NCI-H187 treated with DMSO at 0.1 percent for 48 hours (cell line): ENCODE data around the gene VPS37D.
A peak's percentile ranks its signal among the peaks of the same experiment; 100 is the strongest.
"Not testable (repeated sequence)": the region's sequence is repeated elsewhere in the genome, so short reads cannot be mapped to it uniquely, and the experiment has no call there.

Experiments used
- DNase-seq: peaks from one replicate; lab custom pipeline; 2025; lab: John Stamatoyannopoulos, UW

Gene VPS37D

DNA sequence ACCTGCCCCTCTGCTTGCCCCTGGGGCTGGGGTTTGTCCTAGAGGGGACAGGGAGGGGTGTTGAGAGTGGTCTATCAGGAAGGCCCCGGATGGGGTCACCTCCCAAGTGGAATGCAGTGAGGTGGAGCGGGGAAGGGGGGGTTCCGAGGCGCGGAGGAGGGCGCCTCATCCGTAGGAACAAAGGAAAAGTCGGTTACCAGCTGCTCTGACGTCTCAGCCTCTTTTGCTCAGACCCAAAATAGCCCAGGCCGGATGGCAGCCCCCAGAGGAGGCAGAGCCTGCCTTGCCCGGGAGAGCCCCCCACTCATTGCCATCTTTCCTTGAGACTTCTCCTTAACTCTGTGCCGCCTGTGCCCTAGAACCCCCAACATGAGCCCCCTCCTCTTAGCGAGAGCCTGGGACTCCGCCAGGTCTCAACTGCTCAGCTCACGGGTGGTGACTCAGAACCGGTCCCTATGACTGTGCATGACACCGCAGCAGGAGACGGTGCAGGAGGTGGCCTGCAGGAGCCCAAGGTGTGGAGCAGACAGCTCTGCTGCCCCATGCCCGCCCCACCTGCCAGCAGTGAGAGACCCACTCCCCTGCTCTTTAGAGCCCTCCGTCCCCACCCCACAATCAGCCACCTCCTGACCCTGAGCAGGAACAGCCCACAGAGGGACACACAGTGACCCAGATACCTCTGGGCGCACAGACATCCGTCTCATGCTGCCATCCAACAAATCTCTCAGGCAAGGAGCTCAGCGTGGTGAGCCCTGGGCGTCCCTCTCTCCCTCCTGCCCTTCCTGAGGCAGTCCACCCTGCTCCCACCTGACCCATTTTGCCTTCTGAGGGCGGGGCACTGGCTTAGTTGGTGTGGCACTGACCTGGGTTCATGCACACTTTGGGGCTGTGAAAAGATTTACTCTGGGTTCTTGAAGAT, 38.8 kb downstream of the VPS37D start:
- no peak for DNase-seq

DNA sequence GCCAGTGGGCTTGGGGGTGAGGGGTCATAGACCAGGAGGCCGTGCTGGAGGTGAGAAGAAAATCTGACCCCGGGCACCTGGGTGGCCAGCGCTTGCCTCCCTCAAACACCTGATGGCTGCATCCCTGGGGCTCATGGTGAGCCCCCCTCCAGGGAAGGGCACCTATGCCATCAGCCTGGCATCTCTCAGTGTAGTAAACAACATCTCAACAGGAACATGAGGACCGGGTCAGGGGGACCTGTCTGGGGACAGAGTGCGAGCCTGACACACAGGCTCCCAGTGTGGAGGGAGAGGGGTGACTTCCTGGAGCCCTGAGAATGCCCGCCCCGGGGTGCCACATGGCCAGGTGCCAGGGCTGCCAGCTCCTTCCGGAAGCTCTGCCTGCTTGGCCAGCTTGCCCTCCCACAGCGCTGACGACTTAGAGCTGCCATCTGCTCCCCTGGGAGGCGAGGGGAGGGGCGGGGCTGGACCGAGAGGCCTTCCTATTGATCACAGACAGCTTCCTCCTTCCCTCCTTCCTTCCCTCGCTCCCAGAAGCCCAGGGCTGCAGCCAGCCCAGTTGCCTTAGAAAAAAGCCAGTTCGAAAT, 39.5 kb downstream of the VPS37D start:
- DNase-seq, result no peak

DNA sequence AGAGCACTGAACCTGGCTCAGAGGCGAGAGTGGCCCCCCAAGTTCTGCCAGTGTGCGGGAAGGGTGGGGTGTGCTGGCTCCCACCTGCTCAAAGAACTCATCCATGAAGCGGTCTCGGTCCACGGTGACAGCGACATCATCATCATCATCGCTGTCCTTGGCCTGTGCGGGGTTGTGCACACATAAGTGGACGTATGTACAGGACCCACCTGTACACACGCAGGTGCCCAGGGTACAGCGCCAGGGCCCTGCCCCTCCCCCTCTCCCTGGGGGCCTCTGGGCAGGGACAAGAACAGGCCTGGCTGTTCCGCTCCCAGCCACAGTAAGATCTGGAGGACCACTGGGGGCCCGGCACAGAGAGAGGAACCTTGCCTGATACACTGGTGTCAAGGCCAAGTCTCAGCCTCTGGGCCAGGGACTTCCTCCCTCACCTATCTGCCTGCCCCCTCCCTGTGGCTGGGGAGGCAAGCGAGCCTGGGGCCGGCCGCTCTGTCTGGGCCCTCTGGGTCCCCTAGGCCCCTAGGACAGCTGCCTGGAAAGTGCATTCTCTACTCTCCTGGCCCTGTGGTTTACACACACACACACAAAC, 41.4 kb downstream of the VPS37D start:
- no peak for DNase-seq

DNA sequence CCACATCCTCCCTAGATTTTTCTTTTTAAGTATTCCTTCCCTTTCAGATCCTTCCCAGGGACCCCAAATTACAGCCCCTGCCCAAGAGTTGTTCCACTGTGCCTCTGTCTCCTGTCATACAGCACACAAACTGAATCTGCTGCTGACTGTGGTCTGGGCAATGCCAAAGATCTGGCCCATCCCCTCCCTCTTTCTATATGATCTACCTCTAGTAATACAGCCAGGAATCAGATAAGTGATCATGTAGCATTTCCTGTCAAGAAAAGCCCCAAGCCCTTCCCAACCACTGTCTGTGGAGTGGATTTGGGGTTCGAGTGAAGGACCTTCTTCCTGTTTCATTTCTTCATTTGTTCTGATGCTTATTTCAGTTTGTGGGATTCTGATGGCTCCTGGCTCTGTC, 45.1 kb downstream of the VPS37D start:
- DNase-seq, result no peak

- not testable (repeated sequence) for DNase-seq
Observed at GRCh38 chr7:73713319-73713718, 45.7 kb downstream of the VPS37D start.

DNA sequence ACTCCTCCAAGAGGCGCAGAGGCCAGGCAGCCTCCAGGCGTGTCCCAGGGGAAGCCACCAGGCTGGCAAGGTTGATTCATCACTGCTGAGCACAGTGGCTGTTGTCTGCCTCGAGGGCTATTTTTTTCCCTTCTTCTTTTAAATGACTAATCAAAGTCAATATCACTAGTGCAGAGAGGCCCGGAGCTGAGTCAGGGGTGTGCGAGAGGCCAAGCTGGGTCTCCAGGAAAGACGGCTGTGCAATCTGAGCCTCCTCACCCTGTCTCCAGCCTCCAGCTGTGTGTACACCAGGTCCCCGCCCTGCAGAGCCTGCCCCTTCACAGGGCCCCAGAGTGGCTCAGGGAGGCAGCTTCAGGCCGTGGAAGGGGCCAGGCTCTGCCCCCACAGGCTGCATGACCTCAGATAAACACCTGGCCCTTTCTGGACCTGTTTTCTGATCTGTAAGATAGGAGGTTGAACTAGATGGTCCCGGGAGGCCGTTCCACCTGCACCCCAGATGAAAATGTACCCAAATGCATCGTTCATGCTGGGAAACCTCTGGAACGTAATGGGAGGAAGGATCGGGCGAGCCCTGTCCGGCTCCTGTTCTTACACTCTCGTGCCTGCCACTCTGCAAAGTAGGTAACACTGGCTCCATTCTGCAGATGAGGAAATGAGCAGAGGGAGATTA, 48.2 kb downstream of the VPS37D start:
- peak; percentile 49 for DNase-seq

- DNase-seq, result no peak
Observed at GRCh38 chr7:73716318-73716890, 48.8 kb downstream of the VPS37D start.

DNA sequence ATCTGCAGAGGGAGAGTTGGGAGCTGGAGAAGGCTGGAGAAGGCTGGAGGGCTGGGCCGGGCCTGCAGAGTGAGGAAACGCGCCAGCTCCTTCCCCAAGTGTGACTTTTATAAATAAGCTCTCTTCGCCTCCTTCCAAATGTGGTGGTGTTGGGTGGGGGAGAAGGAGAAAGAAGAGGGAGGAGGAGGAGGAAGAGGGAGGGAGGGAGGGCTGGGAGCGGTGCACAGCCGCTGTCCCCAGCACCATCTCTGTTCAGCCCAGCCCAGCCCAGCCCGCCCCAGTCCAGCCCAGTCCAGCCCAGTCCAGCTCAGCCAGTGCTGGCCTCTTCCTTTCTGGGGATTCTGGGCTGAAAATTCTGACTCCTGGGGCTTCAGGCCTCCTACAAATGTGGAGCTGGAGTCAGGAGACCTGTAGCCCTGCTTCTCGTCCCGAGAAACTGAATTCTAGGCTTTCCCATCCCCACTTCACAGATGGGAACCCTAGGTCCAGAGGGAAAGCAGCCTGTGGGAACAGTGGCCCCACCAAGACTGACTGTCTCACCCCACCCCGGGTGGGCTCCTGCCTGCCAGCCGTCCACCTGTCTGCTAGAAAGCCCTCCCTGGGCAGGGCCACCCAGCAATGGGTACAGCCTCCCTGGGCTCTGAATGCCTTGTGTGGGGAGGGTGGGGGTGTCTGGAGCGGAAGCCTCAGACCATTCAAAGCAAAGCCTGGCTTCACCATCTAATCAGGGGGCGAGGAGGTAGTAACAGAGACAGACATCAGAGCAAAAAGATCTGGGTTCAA, 49.6 kb downstream of the VPS37D start:
- DNase-seq, result no peak

GRCh38 chr7:73717991-73718405, 50.4 kb downstream of the VPS37D start:
- no peak for DNase-seq

DNA sequence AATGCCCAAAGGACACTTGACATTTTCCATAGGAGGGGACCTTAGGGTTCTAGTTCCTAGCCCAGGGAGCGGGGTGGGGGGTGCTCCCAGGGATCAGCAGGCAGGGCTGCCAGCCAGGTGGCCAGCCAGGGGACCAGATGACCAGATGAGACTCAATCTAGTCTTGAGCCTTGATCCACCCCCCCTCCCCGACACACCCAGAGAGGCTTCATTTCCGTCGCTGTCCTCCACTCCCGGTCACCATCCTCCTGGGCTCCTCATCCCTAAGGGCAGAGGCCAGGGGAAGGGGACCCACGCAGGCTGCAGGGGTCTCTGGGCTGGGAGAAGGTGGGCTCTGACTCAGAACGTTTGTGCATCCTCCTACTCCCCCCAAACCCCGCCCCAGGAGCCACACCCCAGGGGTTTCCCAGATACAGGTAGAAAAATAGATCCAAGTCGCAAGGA, 50.8 kb downstream of the VPS37D start:
- no peak for DNase-seq

DNA sequence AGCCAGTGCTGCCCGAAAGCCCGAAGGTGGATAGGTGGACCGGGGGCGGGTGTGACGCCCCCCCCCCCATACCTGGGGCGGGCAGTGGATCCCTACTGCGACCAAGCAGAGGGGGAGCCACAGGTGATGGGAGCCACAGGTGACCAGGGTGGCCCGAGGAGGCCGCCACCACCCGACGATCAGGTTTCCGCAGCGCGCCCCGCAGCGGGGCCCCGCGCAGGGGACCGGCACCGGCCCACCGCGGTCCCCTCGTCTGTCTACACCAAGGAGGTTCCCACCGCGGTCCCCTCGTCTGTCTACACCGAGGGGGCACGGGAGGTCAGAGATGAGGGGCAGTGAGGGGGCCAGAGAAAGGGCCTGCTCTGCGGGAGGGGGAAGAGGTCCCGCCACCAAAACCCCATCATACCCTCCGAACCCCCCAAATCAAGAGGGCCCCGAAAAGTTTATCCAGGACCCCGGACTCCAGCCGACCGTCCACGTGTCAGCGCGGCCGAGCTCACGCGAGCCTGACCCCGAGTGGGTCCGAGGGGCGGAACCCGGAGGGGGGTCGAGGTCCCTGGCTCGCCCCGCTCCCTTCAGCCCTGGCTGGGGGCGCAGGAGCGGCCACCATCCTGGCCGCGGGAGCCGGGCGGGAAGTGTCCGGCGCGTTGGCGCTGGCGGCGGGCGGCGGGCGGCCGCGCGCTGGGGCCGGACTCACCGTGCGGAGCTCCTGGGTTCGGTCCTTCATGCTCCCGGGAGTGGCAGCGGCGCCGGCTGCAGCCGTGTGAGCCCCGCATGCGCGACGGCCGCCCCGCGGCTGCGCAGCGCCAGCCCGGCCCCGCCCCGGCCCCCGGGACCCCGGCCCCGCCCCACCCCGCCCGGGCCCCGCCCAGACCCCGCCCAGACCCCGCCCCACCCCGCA, 51.5 kb downstream of the VPS37D start, which contains the start of gene STX1A:
STX1A (minus strand) TSS at position 765 of the 901 bp plus-strand sequence; CDS start at position 727, 38 bp downstream.
- DNase-seq, result no peak

- DNase-seq, result no peak
Observed at GRCh38 chr7:73719806-73720169, 52.2 kb downstream of the VPS37D start.

DNA sequence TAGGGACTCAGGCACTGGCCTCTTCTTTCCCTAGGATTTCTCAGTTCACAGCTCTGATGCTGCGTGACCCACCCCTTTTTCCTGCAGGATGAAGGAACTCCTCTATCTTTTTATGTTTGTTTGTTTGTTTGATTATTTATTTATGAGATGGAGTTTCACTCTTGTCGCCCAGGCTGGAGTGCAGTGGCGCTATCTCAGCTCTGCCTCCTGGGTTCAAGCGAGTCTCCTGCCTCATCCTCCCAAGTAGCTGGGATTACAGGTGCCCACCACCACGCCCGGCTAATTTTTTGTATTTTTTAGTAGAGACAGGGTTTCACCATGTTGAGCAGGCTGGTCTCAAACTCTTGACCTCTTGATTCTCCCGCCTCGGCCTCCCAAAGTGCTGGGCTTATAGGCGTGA, 52.8 kb downstream of the VPS37D start:
- not testable (repeated sequence) for DNase-seq

- no peak for DNase-seq
Observed at GRCh38 chr7:73721377-73721817, 53.8 kb downstream of the VPS37D start.
